Measurements from ENCODE around the gene TBCB. TPM values are rescaled to one million over a fixed set of nuclear protein-coding genes. Genes with fewer than 3 reads are reported as not detected.

The TBCB gene
- total RNA-seq, 1 experiment from 2014 or later: 158 TPM

GRCh38 chr19:36100476-36100875 lies 14.8 kb upstream of the TBCB start:
- no peaks in the 10 kb centered on the region for H3K4me1 ChIP-seq (ENCODE audit: insufficient read depth, low read length, poor library complexity, severe bottlenecking)
- intact Hi-C loops (cut with micrococcal nuclease; ENCODE audit: unreplicated experiment): no loop called here
- no peaks in the 10 kb centered on the region for H3K27me3 ChIP-seq (replicated peaks; ENCODE audit: insufficient read depth, low read depth, low read length, poor library complexity)
- no peak overlapping the region for H3K27ac ChIP-seq (ENCODE audit: low read depth, low read length, poor library complexity, severe bottlenecking)
- BruUV-seq (replicated peaks): no TSS peak
- ChIA-PET CTCF (no interaction called here), POLR2A (ENCODE audit: low non-redundant PET) (no interaction called here)
- H3K9me3 ChIP-seq (ENCODE audit: low read depth, low read length, poor library complexity, severe bottlenecking): no peaks in the 10 kb centered on the region
- TF ChIP-seq EZH2 (IDR thresholded peaks at IDR 0.05; ENCODE audit: borderline replicate concordance, low read depth, low read length, poor library complexity, severe bottlenecking) (no peak), CTCF (conservative IDR thresholded peaks at IDR 0.05; ENCODE audit: low read depth, low read length) (no peak)
- no peak overlapping the region for H3K4me3 ChIP-seq (ENCODE audit: low read depth, low read length, poor library complexity, severe bottlenecking)
- no peak for DNase-seq (ENCODE audit: low spot score)
- H3K36me3 ChIP-seq (ENCODE audit: insufficient read depth, low read length, poor library complexity, severe bottlenecking): peaks cover 48% of the 10 kb centered on the region

- Histone ChIP-seq H3K27ac (ENCODE audit: low read depth, low read length, poor library complexity, severe bottlenecking) (no peak overlapping the region), H3K36me3 (ENCODE audit: insufficient read depth, low read length, poor library complexity, severe bottlenecking) (peaks cover 47% of the 10 kb centered on the region), H3K4me1 (ENCODE audit: insufficient read depth, low read length, poor library complexity, severe bottlenecking) (no peaks in the 10 kb centered on the region), H3K9me3 (ENCODE audit: low read depth, low read length, poor library complexity, severe bottlenecking) (no peaks in the 10 kb centered on the region), H3K27me3 (replicated peaks; ENCODE audit: insufficient read depth, low read depth, low read length, poor library complexity) (no peaks in the 10 kb centered on the region), H3K4me3 (ENCODE audit: low read depth, low read length, poor library complexity, severe bottlenecking) (no peak overlapping the region)
- DNase-seq (ENCODE audit: low spot score): no peak
- intact Hi-C loops (cut with micrococcal nuclease; ENCODE audit: unreplicated experiment): no loop called here
- ChIA-PET CTCF (no interaction called here), POLR2A (ENCODE audit: low non-redundant PET) (no interaction called here)
- no TSS peak for BruUV-seq (replicated peaks)
- TF ChIP-seq CTCF (conservative IDR thresholded peaks at IDR 0.05; ENCODE audit: low read depth, low read length): no peak
- no peak for TF ChIP-seq EZH2 (IDR thresholded peaks at IDR 0.05; ENCODE audit: borderline replicate concordance, low read depth, low read length, poor library complexity, severe bottlenecking)
Observed at GRCh38 chr19:36101550-36102327, 13.5 kb upstream of the TBCB start.

GRCh38 chr19:36103040-36103626 lies 12.1 kb upstream of the TBCB start:
- intact Hi-C loops (cut with micrococcal nuclease; ENCODE audit: unreplicated experiment): no loop called here
- Histone ChIP-seq H3K27ac (ENCODE audit: low read depth, low read length, poor library complexity, severe bottlenecking) (no peak overlapping the region), H3K4me1 (ENCODE audit: insufficient read depth, low read length, poor library complexity, severe bottlenecking) (no peaks in the 10 kb centered on the region), H3K36me3 (ENCODE audit: insufficient read depth, low read length, poor library complexity, severe bottlenecking) (peaks cover 42% of the 10 kb centered on the region), H3K4me3 (ENCODE audit: low read depth, low read length, poor library complexity, severe bottlenecking) (no peak overlapping the region), H3K9me3 (ENCODE audit: low read depth, low read length, poor library complexity, severe bottlenecking) (no peaks in the 10 kb centered on the region), H3K27me3 (replicated peaks; ENCODE audit: insufficient read depth, low read depth, low read length, poor library complexity) (no peaks in the 10 kb centered on the region)
- no peak for TF ChIP-seq CTCF (conservative IDR thresholded peaks at IDR 0.05; ENCODE audit: low read depth, low read length)
- TF ChIP-seq EZH2 (IDR thresholded peaks at IDR 0.05; ENCODE audit: borderline replicate concordance, low read depth, low read length, poor library complexity, severe bottlenecking): no peak
- ChIA-PET CTCF (no interaction called here), POLR2A (ENCODE audit: low non-redundant PET) (no interaction called here)
- no peak for DNase-seq (ENCODE audit: low spot score)
- BruUV-seq (replicated peaks): no TSS peak
